Measurements from ENCODE around the gene GPR135. TPM values are rescaled to one million over a fixed set of nuclear protein-coding genes. Genes with fewer than 3 reads are reported as not detected.

Gene GPR135
- total and polyA plus RNA-seq, 2 donors from 2014 or later: 0.77 to 3.0 TPM

DNA sequence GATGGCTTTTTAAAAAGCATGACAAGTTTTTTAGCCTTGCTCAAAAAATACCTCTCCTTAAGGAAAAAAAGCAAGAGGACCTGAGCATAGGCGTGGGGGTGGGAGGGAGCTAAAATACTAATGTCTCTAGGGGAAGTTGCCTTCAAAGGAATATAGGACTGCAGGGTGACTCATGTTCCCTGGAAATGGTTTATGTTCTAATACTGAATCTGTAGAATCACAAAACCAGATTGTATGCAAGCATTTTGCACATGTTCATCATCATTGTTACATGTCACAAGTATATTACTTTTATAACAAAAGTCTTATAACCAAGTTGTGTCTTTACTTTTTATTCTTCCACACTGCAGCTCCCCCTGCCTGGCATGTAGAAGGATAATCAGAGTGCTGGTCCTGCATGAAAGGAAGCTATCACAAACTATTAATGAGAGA, 36.6 kb downstream of the GPR135 start:
- no peak for FAIRE-seq
- peak in 1 of 5 donors; percentile 75 for DNase-seq
- Histone ChIP-seq H3K27me3 (ENCODE audit: control insufficient read depth, insufficient read depth, low read length) (no peaks in the 10 kb centered on the region), H3K36me3 (ENCODE audit: control insufficient read depth in 2 of 3, insufficient read depth in 3 of 3, low read length in 3 of 3) (no peaks in the 10 kb centered on the region), H3K27ac (ENCODE audit: low read depth in 2 of 2, low read length in 2 of 2) (peak overlapping the region in 1 of 2 donors; percentile 54), H3K9ac (ENCODE audit: low read length in 3 of 3) (no peak overlapping the region), H3K4me3 (ENCODE audit: low read length in 3 of 3) (no peak overlapping the region), H3K4me1 (ENCODE audit: control insufficient read depth in 2 of 3, insufficient read depth in 2 of 3, low read depth in 1 of 3, low read length in 3 of 3) (peaks cover 0 to 6% (median 0%) of the 10 kb centered on the region in 3 donors), H3K9me3 (ENCODE audit: control insufficient read depth in 2 of 3, insufficient read depth in 1 of 3, low read length in 3 of 3) (no peaks in the 10 kb centered on the region)
- intact Hi-C loops (cut with DNase I): no loop called here
- TF ChIP-seq, protein P1, sequence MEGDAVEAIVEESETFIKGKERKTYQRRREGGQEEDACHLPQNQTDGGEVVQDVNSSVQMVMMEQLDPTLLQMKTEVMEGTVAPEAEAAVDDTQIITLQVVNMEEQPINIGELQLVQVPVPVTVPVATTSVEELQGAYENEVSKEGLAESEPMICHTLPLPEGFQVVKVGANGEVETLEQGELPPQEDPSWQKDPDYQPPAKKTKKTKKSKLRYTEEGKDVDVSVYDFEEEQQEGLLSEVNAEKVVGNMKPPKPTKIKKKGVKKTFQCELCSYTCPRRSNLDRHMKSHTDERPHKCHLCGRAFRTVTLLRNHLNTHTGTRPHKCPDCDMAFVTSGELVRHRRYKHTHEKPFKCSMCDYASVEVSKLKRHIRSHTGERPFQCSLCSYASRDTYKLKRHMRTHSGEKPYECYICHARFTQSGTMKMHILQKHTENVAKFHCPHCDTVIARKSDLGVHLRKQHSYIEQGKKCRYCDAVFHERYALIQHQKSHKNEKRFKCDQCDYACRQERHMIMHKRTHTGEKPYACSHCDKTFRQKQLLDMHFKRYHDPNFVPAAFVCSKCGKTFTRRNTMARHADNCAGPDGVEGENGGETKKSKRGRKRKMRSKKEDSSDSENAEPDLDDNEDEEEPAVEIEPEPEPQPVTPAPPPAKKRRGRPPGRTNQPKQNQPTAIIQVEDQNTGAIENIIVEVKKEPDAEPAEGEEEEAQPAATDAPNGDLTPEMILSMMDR (IDR thresholded peaks at IDR 0.05; ENCODE audit: borderline replicate concordance, extremely low read depth, insufficient read depth): no peak

DNA sequence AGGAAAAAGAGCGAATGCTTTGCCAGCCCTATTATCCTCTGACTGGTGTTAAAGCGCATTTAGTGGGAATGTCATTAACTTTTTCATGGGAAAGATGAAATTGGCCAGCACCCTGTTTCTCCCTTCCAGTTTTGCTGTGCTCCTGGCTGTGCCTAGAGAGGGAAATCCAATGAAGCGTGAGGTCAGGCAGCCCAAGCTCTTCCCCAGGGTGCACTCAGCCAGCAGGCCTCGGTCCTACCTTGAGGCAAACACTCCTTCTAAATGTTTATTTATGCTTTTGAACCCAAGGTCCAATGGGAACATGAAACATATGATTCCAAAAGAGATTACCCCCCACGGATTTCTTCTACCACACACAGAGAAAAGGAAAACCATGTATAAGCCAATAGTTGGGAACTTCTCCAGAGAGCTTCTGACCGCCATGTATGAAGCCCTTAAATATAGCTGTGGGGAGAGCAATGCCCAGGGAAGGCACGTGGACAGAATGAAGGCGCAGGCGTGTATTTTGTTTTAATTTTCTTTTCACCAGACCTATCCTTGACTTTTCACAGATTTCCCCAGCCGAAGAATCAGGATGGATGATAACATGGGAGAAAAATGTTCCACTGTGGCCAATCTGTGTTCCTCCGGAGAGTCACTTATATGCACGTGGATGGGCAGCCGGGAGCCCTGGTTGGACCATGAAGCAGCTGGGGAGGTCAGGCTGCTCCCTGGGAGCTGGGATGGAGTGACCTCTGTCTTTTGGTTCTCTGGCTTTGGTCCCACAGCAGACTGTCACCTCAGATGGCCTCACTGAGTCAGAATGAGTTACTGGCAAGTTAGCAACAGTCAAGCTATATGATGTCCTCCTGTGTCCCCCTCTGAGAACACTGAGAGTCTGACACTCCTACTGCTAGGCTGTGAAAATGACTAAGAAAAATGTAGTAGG, 37.3 kb downstream of the GPR135 start:
- no peaks in the 10 kb centered on the region for H3K27me3 ChIP-seq (ENCODE audit: control insufficient read depth, insufficient read depth, low read length)
- H3K9me3 ChIP-seq (ENCODE audit: control insufficient read depth in 2 of 3, insufficient read depth in 1 of 3, low read length in 3 of 3): no peaks in the 10 kb centered on the region
- no peak overlapping the region for H3K9ac ChIP-seq (ENCODE audit: low read length in 3 of 3)

DNA sequence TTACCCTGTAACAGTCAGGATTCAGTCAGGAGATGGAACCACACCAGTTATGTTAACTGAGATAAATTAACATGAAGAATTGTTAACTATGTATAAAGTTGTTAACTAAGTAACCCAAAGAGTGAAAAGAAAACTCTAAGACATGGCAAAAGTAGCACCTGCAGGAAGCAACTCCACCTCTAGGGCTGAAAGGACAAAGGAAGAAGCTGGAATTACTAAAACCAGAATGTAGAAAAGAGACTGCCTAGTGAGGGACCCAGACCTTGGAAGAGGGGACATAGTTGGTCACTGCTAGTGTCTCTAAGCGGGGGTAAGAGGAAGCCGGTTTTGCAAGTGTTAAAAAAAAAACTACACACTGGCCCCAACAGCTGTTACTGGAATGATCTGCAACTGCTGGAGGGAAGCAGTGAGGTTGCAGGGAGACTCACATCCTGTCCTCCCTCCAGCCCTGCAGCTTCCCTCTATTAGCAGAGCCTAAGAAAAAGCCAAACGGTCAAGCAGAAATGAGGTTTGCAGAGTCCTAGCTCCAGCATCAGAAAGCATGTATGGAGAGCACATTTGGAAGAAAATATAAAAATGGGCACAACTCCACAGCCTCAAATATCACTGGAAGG, 39.8 kb downstream of the GPR135 start:
- intact Hi-C loops (cut with DNase I): no loop called here
- Histone ChIP-seq H3K4me1 (ENCODE audit: control insufficient read depth in 2 of 3, insufficient read depth in 2 of 3, low read depth in 1 of 3, low read length in 3 of 3) (no peaks in the 10 kb centered on the region), H3K9ac (ENCODE audit: low read length in 3 of 3) (no peak overlapping the region), H3K9me3 (ENCODE audit: control insufficient read depth in 2 of 3, insufficient read depth in 1 of 3, low read length in 3 of 3) (no peaks in the 10 kb centered on the region), H3K27ac (ENCODE audit: low read depth in 2 of 2, low read length in 2 of 2) (peak overlapping the region in 1 of 2 donors; percentile 23), H3K4me3 (ENCODE audit: low read length in 3 of 3) (no peak overlapping the region), H3K36me3 (ENCODE audit: control insufficient read depth in 2 of 3, insufficient read depth in 3 of 3, low read length in 3 of 3) (no peaks in the 10 kb centered on the region), H3K27me3 (ENCODE audit: control insufficient read depth, insufficient read depth, low read length) (no peaks in the 10 kb centered on the region)
- DNase-seq (peak in 4 of 5 donors; percentile 43 to 90 (median 65)), FAIRE-seq (no peak)
- TF ChIP-seq, protein P1 (IDR thresholded peaks at IDR 0.05; ENCODE audit: borderline replicate concordance, extremely low read depth, insufficient read depth): no peak

More for the DNA sequence above, 37.3 kb downstream of the GPR135 start:
- no peak overlapping the region for H3K4me3 ChIP-seq (ENCODE audit: low read length in 3 of 3)
- TF ChIP-seq, protein P1 (IDR thresholded peaks at IDR 0.05; ENCODE audit: borderline replicate concordance, extremely low read depth, insufficient read depth): no peak
- peak overlapping the region; percentile 45 to 71 for H3K27ac ChIP-seq (ENCODE audit: low read depth in 2 of 2, low read length in 2 of 2)
- no peak for FAIRE-seq
- H3K36me3 ChIP-seq (ENCODE audit: control insufficient read depth in 2 of 3, insufficient read depth in 3 of 3, low read length in 3 of 3): no peaks in the 10 kb centered on the region
- DNase-seq: peak in 3 of 5 donors; percentile 29 to 93 (median 51)
- peaks cover 0 to 6% (median 0%) of the 10 kb centered on the region in 3 donors for H3K4me1 ChIP-seq (ENCODE audit: control insufficient read depth in 2 of 3, insufficient read depth in 2 of 3, low read depth in 1 of 3, low read length in 3 of 3)
- intact Hi-C loops (cut with DNase I): no loop called here

All from kidney (tissue), 14 donors.